Measurements from ENCODE around the gene ZNF226. TPM values are rescaled to one million over a fixed set of nuclear protein-coding genes. Genes with fewer than 3 reads are reported as not detected.

ZNF226 gene
- total and polyA plus RNA-seq, 2 experiments from 2014 or later: 30.9 TPM

DNA sequence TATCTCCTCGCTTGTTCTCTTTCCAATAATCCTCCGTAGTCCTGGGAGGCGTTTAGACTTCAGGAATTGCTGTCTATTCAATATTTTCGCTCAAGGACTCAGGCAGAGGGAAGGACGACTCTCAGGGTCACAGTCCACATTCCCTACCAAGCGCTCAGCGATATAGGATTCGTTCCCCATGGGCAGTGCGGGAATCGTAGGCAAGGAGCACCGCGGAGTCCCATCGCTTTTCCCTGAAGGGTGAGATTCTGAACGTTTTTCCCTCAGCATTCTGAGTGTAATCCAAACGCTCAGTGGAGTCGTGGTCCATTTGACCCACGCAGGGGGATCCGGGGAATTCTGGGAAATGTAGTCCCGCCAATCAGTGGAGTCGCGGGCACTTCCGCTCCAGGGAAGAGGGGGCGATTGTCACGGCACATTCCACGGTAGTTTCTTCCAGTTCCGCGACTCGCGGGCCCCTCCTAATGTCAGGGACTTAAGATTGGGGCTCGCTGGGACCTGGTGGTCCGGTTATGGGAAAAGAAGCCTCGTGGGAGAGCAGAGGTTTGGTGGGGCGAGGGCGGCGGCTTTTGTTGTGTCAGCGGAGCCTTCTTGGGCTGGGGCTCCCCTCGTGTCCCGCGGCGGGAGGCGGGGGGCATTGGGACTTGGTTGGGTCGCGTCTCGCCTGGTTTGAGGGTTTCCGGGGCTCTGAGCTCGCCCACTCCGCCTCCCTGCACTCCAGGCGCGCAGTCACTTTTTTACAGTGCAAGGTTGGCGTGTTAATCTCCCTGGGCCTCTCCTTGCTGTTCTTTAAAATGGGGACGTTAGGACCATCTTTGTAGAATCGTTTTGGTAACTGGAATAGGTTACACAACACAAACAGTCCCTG, 23.5 kb upstream of the ZNF226 start, which contains the start of gene ZNF234:
Gene ZNF234, plus strand, starts transcription at position 364 of the 868 bp plus-strand sequence. CDS start 3,079 bp downstream, outside the sequence.
- under 1% methylated on average over 52 of the region's 52 CpGs for WGBS (ENCODE audit: low lambda C conversion rate, missing lambda C conversion rate)
- H3K27me3 ChIP-seq: no peaks in the 10 kb centered on the region
- no peaks in the 10 kb centered on the region for H4K20me1 ChIP-seq (ENCODE audit: insufficient read depth, poor library complexity, severe bottlenecking)
- H2AFZ ChIP-seq: peak within 1 kb of the TSS; percentile 98
- DNase-seq (ENCODE audit: low spot score): peak; percentile 87
- peak within 1 kb of the TSS; percentile 86 for H3K4me3 ChIP-seq
- H3K79me2 ChIP-seq: peaks cover 17% of the 10 kb centered on the region
- peak within 1 kb of the TSS; percentile 71 for H3K27ac ChIP-seq
- H3K9me2 ChIP-seq (replicated peaks; ENCODE audit: insufficient read depth): no peaks in the 10 kb centered on the region
- peaks cover 2% of the 10 kb centered on the region for H3K4me1 ChIP-seq (ENCODE audit: insufficient read depth)
- H3K36me3 ChIP-seq (replicated peaks; ENCODE audit: insufficient read depth, low read depth): no peaks in the 10 kb centered on the region
- H3K9me3 ChIP-seq (ENCODE audit: low read depth): no peaks in the 10 kb centered on the region
- TF ChIP-seq EZH2 (IDR thresholded peaks at IDR 0.05; ENCODE audit: borderline replicate concordance) (no peak), EZH2phosphoT487 (IDR thresholded peaks at IDR 0.05; ENCODE audit: low read depth, severe bottlenecking, unreplicated experiment) (no peak)
- TF ChIP-seq, protein P1, sequence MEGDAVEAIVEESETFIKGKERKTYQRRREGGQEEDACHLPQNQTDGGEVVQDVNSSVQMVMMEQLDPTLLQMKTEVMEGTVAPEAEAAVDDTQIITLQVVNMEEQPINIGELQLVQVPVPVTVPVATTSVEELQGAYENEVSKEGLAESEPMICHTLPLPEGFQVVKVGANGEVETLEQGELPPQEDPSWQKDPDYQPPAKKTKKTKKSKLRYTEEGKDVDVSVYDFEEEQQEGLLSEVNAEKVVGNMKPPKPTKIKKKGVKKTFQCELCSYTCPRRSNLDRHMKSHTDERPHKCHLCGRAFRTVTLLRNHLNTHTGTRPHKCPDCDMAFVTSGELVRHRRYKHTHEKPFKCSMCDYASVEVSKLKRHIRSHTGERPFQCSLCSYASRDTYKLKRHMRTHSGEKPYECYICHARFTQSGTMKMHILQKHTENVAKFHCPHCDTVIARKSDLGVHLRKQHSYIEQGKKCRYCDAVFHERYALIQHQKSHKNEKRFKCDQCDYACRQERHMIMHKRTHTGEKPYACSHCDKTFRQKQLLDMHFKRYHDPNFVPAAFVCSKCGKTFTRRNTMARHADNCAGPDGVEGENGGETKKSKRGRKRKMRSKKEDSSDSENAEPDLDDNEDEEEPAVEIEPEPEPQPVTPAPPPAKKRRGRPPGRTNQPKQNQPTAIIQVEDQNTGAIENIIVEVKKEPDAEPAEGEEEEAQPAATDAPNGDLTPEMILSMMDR (IDR thresholded peaks at IDR 0.05; ENCODE audit: poor library complexity): no peak
- peak within 1 kb of the TSS; percentile 92 for H3K4me2 ChIP-seq

- 5% methylated on average over 13 of the region's 13 CpGs for WGBS (ENCODE audit: low lambda C conversion rate, missing lambda C conversion rate)
- TF ChIP-seq EZH2 (IDR thresholded peaks at IDR 0.05; ENCODE audit: borderline replicate concordance) (no peak), EZH2phosphoT487 (IDR thresholded peaks at IDR 0.05; ENCODE audit: low read depth, severe bottlenecking, unreplicated experiment) (no peak)
- TF ChIP-seq, protein P1 (IDR thresholded peaks at IDR 0.05; ENCODE audit: poor library complexity): no peak
- Histone ChIP-seq H3K4me3 (peak overlapping the region; percentile 86), H4K20me1 (ENCODE audit: insufficient read depth, poor library complexity, severe bottlenecking) (no peaks in the 10 kb centered on the region), H3K4me1 (ENCODE audit: insufficient read depth) (peaks cover 2% of the 10 kb centered on the region), H3K9me3 (ENCODE audit: low read depth) (no peaks in the 10 kb centered on the region), H3K36me3 (replicated peaks; ENCODE audit: insufficient read depth, low read depth) (no peaks in the 10 kb centered on the region), H2AFZ (peak overlapping the region; percentile 98), H3K79me2 (peaks cover 17% of the 10 kb centered on the region), H3K27ac (no peak overlapping the region), H3K27me3 (no peaks in the 10 kb centered on the region), H3K4me2 (peak overlapping the region; percentile 92), H3K9me2 (replicated peaks; ENCODE audit: insufficient read depth) (no peaks in the 10 kb centered on the region)
- DNase-seq (ENCODE audit: low spot score): peak; percentile 16
These were observed 22.9 kb upstream of the ZNF226 start for GRCh38 chr19:44142059-44142433.

DNA sequence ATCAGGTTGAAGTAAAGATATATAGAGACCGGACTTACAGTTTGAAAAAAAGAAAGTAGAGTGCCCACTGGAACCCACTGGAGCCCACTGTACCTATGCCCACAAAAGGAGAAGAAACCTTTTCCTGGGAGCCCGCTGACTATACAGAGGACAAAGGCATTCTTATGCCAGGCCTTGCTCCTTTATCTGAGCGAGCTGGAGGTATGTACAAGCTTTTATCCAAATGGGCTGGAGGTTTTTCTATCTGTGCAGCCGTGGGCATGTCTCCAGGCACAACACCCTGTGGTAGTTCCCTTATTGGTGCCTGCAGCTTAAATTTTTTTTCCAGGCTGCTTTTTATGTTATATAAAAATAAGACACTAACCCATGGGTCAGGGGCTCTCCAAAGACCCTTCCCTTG, 15.1 kb upstream of the ZNF226 start:
- H3K9me2 ChIP-seq (replicated peaks; ENCODE audit: insufficient read depth): no peaks in the 10 kb centered on the region
- no peak for TF ChIP-seq EZH2phosphoT487 (IDR thresholded peaks at IDR 0.05; ENCODE audit: low read depth, severe bottlenecking, unreplicated experiment)
- no peak for TF ChIP-seq EZH2 (IDR thresholded peaks at IDR 0.05; ENCODE audit: borderline replicate concordance)
- TF ChIP-seq, protein P1 (IDR thresholded peaks at IDR 0.05; ENCODE audit: poor library complexity): no peak
- no peaks in the 10 kb centered on the region for H4K20me1 ChIP-seq (ENCODE audit: insufficient read depth, poor library complexity, severe bottlenecking)
- H3K4me3 ChIP-seq: no peak overlapping the region
- H3K9me3 ChIP-seq (ENCODE audit: low read depth): peaks cover 1% of the 10 kb centered on the region
- no peak overlapping the region for H3K27ac ChIP-seq
- no peak overlapping the region for H3K4me2 ChIP-seq
- no peaks in the 10 kb centered on the region for H3K36me3 ChIP-seq (replicated peaks; ENCODE audit: insufficient read depth, low read depth)
- DNase-seq (ENCODE audit: low spot score): no peak
- no peaks in the 10 kb centered on the region for H3K79me2 ChIP-seq
- WGBS (ENCODE audit: low lambda C conversion rate, missing lambda C conversion rate): 94% methylated on average over 4 of the region's 4 CpGs
- no peak overlapping the region for H2AFZ ChIP-seq
- H3K27me3 ChIP-seq: no peaks in the 10 kb centered on the region
- H3K4me1 ChIP-seq (ENCODE audit: insufficient read depth): no peaks in the 10 kb centered on the region
